Suprapubic skin (tissue), 3 donors: ENCODE measurements around the gene OR51E2.

ENCODE experiments used
- POLR2A ChIP-seq, 2 donors: fragments of 450-650 bp; IDR thresholded peaks; one replicate each; pipeline ENCODE4 v1.6.1; 2017; ENCODE audit warnings: antibody characterized with exemption in 2 of 2, mild to moderate bottlenecking in 2 of 2, moderate library complexity in 2 of 2
- TF ChIP-seq, protein P1 (sequence below), 2 donors: fragments of 200-600 bp in 1 of 2; fragments of 450-650 bp in 1 of 2; sonication (generic) in 1 of 2; IDR thresholded peaks; one replicate each; pipeline ENCODE4 v1.5.1; 2016 to 2019; ENCODE audit warnings: antibody characterized with exemption in 2 of 2, mild to moderate bottlenecking in 1 of 2, moderate library complexity in 1 of 2

DNA sequence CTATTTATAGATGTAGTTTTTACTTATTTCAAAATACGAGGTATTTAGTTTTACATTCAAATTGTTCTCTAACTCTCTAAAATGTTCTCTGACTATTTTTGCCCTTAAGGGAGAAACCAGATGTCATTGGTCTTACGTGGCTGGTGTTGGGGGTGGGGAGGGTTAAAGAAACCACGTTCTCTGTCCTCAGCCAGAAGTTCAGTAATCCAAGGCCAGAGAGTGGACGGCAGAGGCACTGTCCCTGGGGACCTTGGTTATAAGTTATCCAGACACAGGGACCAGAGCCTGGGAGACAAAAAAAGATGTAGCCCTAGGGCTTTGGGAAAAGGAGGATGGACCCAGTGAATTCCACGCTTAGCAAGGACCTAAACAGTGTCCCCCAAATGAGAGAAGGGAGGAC is 54.6 kb downstream of the OR51E2 start:
- TF ChIP-seq, protein P1, sequence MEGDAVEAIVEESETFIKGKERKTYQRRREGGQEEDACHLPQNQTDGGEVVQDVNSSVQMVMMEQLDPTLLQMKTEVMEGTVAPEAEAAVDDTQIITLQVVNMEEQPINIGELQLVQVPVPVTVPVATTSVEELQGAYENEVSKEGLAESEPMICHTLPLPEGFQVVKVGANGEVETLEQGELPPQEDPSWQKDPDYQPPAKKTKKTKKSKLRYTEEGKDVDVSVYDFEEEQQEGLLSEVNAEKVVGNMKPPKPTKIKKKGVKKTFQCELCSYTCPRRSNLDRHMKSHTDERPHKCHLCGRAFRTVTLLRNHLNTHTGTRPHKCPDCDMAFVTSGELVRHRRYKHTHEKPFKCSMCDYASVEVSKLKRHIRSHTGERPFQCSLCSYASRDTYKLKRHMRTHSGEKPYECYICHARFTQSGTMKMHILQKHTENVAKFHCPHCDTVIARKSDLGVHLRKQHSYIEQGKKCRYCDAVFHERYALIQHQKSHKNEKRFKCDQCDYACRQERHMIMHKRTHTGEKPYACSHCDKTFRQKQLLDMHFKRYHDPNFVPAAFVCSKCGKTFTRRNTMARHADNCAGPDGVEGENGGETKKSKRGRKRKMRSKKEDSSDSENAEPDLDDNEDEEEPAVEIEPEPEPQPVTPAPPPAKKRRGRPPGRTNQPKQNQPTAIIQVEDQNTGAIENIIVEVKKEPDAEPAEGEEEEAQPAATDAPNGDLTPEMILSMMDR (IDR thresholded peaks at IDR 0.05) = no peak
- TF ChIP-seq POLR2A (IDR thresholded peaks at IDR 0.05) = no peak
